Testis (tissue), 2 donors: ENCODE data around the gene LMO4.

Experiments used
- CTCF ChIP-seq, 3 experiments: fragments of 450-650 bp in 2 of 3; fragments of 200-600 bp in 1 of 3; sonication (generic) in 1 of 3; IDR thresholded peaks; one replicate each; pipeline ENCODE4 v1.5.1; 2016 to 2019; ENCODE audit warnings: antibody characterized with exemption in 3 of 3, mild to moderate bottlenecking in 2 of 3, moderate library complexity in 1 of 3
- POLR2A ChIP-seq: fragments of 450-650 bp; IDR thresholded peaks from one replicate; pipeline ENCODE4 v1.6.1; 2017; ENCODE audit warnings: antibody characterized with exemption, mild to moderate bottlenecking, moderate library complexity

GRCh38 chr1:87368907-87369306 lies 40.2 kb downstream of the LMO4 start:
- TF ChIP-seq CTCF (IDR thresholded peaks at IDR 0.05) (no peak), POLR2A (no peak)
